HEK293 (cell line): ENCODE data around the gene GSTP1.

Source experiments
- ZNF155 ChIP-seq: fragments of 450-650 bp; formaldehyde crosslinking; IDR thresholded peaks from 2 replicates; pipeline ENCODE4 v1.5.1; 2016; ENCODE audit warnings: missing biosample characterization, missing genetic modification characterization
- ZNF518A ChIP-seq: fragments of 450-650 bp; formaldehyde crosslinking; conservative IDR thresholded peaks from 2 replicates; pipeline ENCODE4 v1.5.1; 2016; ENCODE audit warnings: low read depth, missing biosample characterization, missing genetic modification characterization
- TF ChIP-seq, protein P1 (sequence below): fragments of 450-650 bp; formaldehyde crosslinking; IDR thresholded peaks from 2 replicates; pipeline ENCODE4 v1.5.1; 2016; ENCODE audit warnings: missing biosample characterization, missing genetic modification characterization

GRCh38 chr11:67601098-67601497 lies 17.5 kb downstream of the GSTP1 start:
- TF ChIP-seq ZNF155 (tag by site-specific recombination) = no peak
- TF ChIP-seq, protein P1, sequence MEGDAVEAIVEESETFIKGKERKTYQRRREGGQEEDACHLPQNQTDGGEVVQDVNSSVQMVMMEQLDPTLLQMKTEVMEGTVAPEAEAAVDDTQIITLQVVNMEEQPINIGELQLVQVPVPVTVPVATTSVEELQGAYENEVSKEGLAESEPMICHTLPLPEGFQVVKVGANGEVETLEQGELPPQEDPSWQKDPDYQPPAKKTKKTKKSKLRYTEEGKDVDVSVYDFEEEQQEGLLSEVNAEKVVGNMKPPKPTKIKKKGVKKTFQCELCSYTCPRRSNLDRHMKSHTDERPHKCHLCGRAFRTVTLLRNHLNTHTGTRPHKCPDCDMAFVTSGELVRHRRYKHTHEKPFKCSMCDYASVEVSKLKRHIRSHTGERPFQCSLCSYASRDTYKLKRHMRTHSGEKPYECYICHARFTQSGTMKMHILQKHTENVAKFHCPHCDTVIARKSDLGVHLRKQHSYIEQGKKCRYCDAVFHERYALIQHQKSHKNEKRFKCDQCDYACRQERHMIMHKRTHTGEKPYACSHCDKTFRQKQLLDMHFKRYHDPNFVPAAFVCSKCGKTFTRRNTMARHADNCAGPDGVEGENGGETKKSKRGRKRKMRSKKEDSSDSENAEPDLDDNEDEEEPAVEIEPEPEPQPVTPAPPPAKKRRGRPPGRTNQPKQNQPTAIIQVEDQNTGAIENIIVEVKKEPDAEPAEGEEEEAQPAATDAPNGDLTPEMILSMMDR (tag by site-specific recombination) = no peak
- no peak for TF ChIP-seq ZNF518A (tag by site-specific recombination)
